HFF-Myc (cell line): ENCODE measurements around the gene RBM34.

Experiments used
- DNase-seq: peaks from one replicate; pipeline ENCODE4 v3.0.0-alpha.2; 2011; ENCODE audit warnings: low read depth; ENCODE audit errors: extremely low read depth
- H3K4me3 ChIP-seq: replicated peaks from 2 replicates; pipeline ENCODE4 v1.5.1; 2011; ENCODE audit warnings: low read depth, mild to moderate bottlenecking, control low read depth, low read length
- CTCF ChIP-seq: IDR thresholded peaks from 2 replicates; pipeline ENCODE4 v1.5.1; 2012; ENCODE audit warnings: mild to moderate bottlenecking, low read depth, low read length, control low read depth; ENCODE audit errors: missing control alignments

Gene RBM34

GRCh38 chr1:235190431-235190830 is 29.4 kb upstream of the RBM34 start:
- no peak for DNase-seq
- no peak overlapping the region for H3K4me3 ChIP-seq
- TF ChIP-seq CTCF: no peak

- no peak for DNase-seq
- H3K4me3 ChIP-seq: no peak overlapping the region
- no peak for TF ChIP-seq CTCF
These were observed 26.3 kb upstream of the RBM34 start for GRCh38 chr1:235187316-235187715.

- TF ChIP-seq CTCF: no peak
- DNase-seq: no peak
- no peak overlapping the region for H3K4me3 ChIP-seq
These were observed 20.7 kb upstream of the RBM34 start for GRCh38 chr1:235181561-235182245.

- H3K4me3 ChIP-seq: no peak overlapping the region
- no peak for DNase-seq
- TF ChIP-seq CTCF: no peak
These were observed 19.9 kb upstream of the RBM34 start for GRCh38 chr1:235180916-235181460.

- TF ChIP-seq CTCF: no peak
These were observed 15.4 kb upstream of the RBM34 start for GRCh38 chr1:235176486-235176885.

GRCh38 chr1:235169986-235170385 is 8.9 kb upstream of the RBM34 start:
- no peak overlapping the region for H3K4me3 ChIP-seq
- DNase-seq: no peak
- TF ChIP-seq CTCF: no peak

More at GRCh38 chr1:235176486-235176885, 15.4 kb upstream of the RBM34 start:
- DNase-seq: no peak
- H3K4me3 ChIP-seq: no peak overlapping the region

GRCh38 chr1:235168375-235168774 is 7.3 kb upstream of the RBM34 start:
- no peak overlapping the region for H3K4me3 ChIP-seq
- no peak for TF ChIP-seq CTCF
- DNase-seq: no peak
